GM10266 (cell line): Measurements from ENCODE around the gene ADAMTS12.
"Not testable (repeated sequence)": the region's sequence is repeated elsewhere in the genome, so short reads cannot be mapped to it uniquely, and the experiment has no call there.

ENCODE experiments used
- DNase-seq: peaks from one replicate; pipeline ENCODE4 v3.0.0; 2012; ENCODE audit errors: extremely low spot score
- TF ChIP-seq, protein P1 (sequence below): IDR thresholded peaks from 2 replicates; pipeline ENCODE4 v1.5.1; 2012; ENCODE audit warnings: mild to moderate bottlenecking, low read depth; ENCODE audit not compliant: control insufficient read depth, insufficient read depth; ENCODE audit errors: missing control alignments

ADAMTS12 gene

GRCh38 chr5:33530183-33531036, 361.4 kb downstream of the ADAMTS12 start:
- TF ChIP-seq, protein P1, sequence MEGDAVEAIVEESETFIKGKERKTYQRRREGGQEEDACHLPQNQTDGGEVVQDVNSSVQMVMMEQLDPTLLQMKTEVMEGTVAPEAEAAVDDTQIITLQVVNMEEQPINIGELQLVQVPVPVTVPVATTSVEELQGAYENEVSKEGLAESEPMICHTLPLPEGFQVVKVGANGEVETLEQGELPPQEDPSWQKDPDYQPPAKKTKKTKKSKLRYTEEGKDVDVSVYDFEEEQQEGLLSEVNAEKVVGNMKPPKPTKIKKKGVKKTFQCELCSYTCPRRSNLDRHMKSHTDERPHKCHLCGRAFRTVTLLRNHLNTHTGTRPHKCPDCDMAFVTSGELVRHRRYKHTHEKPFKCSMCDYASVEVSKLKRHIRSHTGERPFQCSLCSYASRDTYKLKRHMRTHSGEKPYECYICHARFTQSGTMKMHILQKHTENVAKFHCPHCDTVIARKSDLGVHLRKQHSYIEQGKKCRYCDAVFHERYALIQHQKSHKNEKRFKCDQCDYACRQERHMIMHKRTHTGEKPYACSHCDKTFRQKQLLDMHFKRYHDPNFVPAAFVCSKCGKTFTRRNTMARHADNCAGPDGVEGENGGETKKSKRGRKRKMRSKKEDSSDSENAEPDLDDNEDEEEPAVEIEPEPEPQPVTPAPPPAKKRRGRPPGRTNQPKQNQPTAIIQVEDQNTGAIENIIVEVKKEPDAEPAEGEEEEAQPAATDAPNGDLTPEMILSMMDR: no peak
- DNase-seq: no peak

- TF ChIP-seq, protein P1: no peak
- no peak for DNase-seq
These were observed 364.1 kb downstream of the ADAMTS12 start for GRCh38 chr5:33527696-33528095.

GRCh38 chr5:33526755-33527154, 365.0 kb downstream of the ADAMTS12 start:
- TF ChIP-seq, protein P1: no peak
- DNase-seq: no peak

DNA sequence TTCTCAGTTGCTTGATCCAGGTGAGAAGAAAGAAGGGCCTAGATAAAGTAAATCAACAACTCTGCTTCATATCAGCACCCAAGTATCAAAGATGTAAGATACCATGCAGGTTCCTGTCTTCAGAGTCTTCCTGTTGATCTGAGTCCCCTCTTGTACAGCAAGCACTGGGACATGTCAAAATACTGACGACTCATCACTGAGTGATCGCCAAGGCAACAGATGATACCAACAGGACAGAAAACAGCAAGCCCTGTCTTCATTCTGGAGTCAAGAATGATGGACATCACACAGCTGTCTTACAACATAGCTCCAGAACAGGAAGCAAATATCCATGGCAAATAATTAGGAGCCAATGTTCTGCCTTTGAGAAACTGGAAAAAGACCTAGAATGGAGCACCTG, 367.3 kb downstream of the ADAMTS12 start:
- TF ChIP-seq, protein P1: no peak
- DNase-seq: no peak

- TF ChIP-seq, protein P1: no peak
- no peak for DNase-seq
These were observed 368.5 kb downstream of the ADAMTS12 start for GRCh38 chr5:33523208-33523771.

DNA sequence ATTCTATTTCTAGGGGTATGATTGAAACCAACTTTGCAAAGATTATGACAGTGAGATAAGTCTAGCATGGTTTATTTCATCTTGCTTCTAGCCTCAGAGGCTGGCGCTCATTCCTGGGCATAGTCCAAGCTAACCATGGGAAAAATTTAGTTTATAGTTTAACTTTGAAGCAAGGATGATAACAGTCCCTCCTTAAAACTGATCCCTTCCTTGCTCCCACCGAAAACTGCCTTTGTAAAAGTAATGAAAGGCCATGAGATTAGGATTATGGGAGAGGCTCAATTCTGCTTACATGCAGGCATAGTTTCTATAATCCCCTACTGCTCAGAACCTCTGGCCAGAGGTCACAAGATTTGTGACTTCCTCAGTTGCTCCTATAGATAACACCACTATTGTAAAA, 375.4 kb downstream of the ADAMTS12 start:
- TF ChIP-seq, protein P1: no peak
- no peak for DNase-seq

DNA sequence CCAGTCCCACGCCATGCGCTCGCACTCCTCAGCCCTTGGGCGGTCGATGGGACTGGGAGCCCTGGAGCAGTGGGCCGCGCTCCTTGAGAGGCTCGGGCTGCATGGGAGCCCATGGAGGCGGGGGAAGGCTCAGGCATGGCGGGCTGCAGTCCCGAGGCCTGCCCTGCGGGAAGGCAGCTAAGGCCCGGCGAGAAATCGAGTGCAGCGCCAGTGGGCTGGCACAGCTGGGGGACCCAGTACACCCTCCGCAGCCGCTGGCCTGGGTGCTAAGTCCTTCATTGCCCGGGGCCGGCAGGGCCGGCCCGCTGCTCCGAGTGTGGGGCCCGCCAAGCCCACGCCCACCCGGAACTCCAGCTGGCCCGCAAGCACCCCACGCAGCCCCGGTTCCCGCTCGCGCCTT, 376.4 kb downstream of the ADAMTS12 start:
- not testable (repeated sequence) for DNase-seq
